SK-N-SH treated with all-trans-retinoic acid at 6 μM for 48 hours (cell line): ENCODE results near the gene C1orf56.

Source experiments
- ARNTL ChIP-seq: fragments of 450-650 bp; formaldehyde crosslinking; IDR thresholded peaks from 2 replicates; pipeline ENCODE4 v1.5.0; 2020; ENCODE audit warnings: low read depth, mild to moderate bottlenecking, moderate library complexity, borderline replicate concordance
- BACH2 ChIP-seq: fragments of 250-450 bp; sonication (Bioruptor Pico); IDR thresholded peaks from 2 replicates; pipeline ENCODE4 v1.9.0; 2021; ENCODE audit warnings: mild to moderate bottlenecking, borderline replicate concordance
- CSDC2 ChIP-seq: fragments of 250-450 bp; sonication (Bioruptor Pico); IDR thresholded peaks from 2 replicates; pipeline ENCODE4 v1.5.0; 2020; ENCODE audit warnings: mild to moderate bottlenecking, moderate library complexity
- TCF4 ChIP-seq: fragments of 250-450 bp; sonication (Bioruptor Pico); IDR thresholded peaks from 2 replicates; pipeline ENCODE4 v1.8.0; 2021; ENCODE audit warnings: mild to moderate bottlenecking, moderate library complexity, borderline replicate concordance
- ZFP3 ChIP-seq: fragments of 250-450 bp; sonication (Bioruptor Pico); IDR thresholded peaks from 2 replicates; pipeline ENCODE4 v1.5.0; 2020; ENCODE audit warnings: mild to moderate bottlenecking, moderate library complexity
- ZFP30 ChIP-seq: fragments of 450-650 bp; formaldehyde crosslinking; IDR thresholded peaks from 2 replicates; pipeline ENCODE4 v1.5.0; 2022; ENCODE audit warnings: mild to moderate bottlenecking, moderate library complexity
- ZNF70 ChIP-seq: fragments of 450-650 bp; formaldehyde crosslinking; IDR thresholded peaks from 2 replicates; pipeline ENCODE4 v1.5.0; 2020; ENCODE audit warnings: mild to moderate bottlenecking, moderate library complexity
- ZNF8 ChIP-seq: fragments of 450-650 bp; formaldehyde crosslinking; IDR thresholded peaks from 2 replicates; pipeline ENCODE4 v1.5.0; 2020; ENCODE audit warnings: mild to moderate bottlenecking, moderate library complexity
- TF ChIP-seq, protein P1 (sequence below): fragments of 250-450 bp; sonication (Bioruptor Pico); IDR thresholded peaks from 2 replicates; pipeline ENCODE4 v1.5.1; 2020; ENCODE audit warnings: low read depth, mild to moderate bottlenecking, moderate library complexity

DNA sequence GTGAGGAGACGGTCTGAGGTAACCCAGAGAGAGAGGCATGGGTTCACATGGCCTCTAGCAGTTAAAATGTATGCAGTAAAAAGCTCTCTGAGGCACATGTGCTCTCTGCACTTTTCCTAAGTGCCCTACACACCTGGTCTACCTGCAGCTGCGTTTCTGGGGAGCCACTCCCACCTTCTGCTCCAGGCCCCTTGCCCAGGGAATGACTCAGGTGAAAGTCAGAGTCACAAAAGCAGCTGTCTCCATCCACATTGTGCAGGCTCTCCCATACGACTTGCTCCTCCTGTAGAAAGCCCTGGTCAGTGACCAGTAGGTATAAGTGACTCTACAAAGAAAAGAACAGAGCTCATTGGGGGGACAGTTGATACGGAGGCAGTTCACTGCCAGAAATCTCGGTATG lies 49.6 kb upstream of the C1orf56 start:
- TF ChIP-seq, protein P1, sequence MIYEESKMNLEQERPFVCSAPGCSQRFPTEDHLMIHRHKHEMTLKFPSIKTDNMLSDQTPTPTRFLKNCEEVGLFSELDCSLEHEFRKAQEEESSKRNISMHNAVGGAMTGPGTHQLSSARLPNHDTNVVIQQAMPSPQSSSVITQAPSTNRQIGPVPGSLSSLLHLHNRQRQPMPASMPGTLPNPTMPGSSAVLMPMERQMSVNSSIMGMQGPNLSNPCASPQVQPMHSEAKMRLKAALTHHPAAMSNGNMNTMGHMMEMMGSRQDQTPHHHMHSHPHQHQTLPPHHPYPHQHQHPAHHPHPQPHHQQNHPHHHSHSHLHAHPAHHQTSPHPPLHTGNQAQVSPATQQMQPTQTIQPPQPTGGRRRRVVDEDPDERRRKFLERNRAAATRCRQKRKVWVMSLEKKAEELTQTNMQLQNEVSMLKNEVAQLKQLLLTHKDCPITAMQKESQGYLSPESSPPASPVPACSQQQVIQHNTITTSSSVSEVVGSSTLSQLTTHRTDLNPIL, result no peak
- no peak for TF ChIP-seq ARNTL (CRISPR knock-in tag)
- TF ChIP-seq ZFP30 (CRISPR knock-in tag), result no peak
- TF ChIP-seq ZFP3, result no peak
- TF ChIP-seq ZNF8 (CRISPR knock-in tag), result no peak
- TF ChIP-seq ZNF70, result no peak
- no peak for TF ChIP-seq BACH2 (CRISPR knock-in tag)
- TF ChIP-seq CSDC2, result no peak
- no peak for TF ChIP-seq TCF4 (CRISPR knock-in tag)
